Measurements from ENCODE around the gene PIEZO2. TPM values are rescaled to one million over a fixed set of nuclear protein-coding genes. Genes with fewer than 3 reads are reported as not detected.

Gene PIEZO2
- total and polyA plus RNA-seq, 8 donors = 0.38 to 11.1 (median 3.0) TPM

DNA sequence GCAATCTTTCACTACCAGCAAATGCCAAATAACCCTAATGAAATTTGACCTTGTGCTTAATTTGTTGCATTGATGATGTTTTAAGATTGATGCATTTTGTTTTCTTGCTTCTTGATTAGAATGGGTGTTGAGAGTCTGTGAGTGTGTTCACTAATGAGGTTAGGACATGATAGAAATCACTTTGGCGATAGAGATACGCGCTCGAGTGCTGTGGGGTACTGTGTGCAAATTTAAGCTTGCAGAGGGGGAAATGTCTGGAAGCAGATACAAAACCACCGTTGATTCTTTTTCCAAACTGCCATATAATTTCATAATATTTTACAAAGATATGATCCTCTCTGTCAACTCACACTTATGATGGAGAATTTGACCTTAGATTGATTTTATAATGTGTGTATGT lies 200.9 kb downstream of the PIEZO2 start:
- TF ChIP-seq, protein P1, sequence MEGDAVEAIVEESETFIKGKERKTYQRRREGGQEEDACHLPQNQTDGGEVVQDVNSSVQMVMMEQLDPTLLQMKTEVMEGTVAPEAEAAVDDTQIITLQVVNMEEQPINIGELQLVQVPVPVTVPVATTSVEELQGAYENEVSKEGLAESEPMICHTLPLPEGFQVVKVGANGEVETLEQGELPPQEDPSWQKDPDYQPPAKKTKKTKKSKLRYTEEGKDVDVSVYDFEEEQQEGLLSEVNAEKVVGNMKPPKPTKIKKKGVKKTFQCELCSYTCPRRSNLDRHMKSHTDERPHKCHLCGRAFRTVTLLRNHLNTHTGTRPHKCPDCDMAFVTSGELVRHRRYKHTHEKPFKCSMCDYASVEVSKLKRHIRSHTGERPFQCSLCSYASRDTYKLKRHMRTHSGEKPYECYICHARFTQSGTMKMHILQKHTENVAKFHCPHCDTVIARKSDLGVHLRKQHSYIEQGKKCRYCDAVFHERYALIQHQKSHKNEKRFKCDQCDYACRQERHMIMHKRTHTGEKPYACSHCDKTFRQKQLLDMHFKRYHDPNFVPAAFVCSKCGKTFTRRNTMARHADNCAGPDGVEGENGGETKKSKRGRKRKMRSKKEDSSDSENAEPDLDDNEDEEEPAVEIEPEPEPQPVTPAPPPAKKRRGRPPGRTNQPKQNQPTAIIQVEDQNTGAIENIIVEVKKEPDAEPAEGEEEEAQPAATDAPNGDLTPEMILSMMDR (IDR thresholded peaks at IDR 0.05) = no peak
- intact Hi-C loops (cut with DNase I) = no loop called here
- no peak for ATAC-seq
- Histone ChIP-seq H3K4me1 (peaks cover 0 to 4% (median 0%) of the 10 kb centered on the region in 3 donors), H3K9me3 (no peaks in the 10 kb centered on the region), H3K27ac (no peak overlapping the region), H3K27me3 (no peaks in the 10 kb centered on the region), H3K4me3 (no peak overlapping the region), H3K36me3 (no peaks in the 10 kb centered on the region)
- DNase-seq = no peak
- no peak for FAIRE-seq
- WGBS, 2 donors = 92 to 96% methylated on average over 5 of the region's 5 CpGs

DNA sequence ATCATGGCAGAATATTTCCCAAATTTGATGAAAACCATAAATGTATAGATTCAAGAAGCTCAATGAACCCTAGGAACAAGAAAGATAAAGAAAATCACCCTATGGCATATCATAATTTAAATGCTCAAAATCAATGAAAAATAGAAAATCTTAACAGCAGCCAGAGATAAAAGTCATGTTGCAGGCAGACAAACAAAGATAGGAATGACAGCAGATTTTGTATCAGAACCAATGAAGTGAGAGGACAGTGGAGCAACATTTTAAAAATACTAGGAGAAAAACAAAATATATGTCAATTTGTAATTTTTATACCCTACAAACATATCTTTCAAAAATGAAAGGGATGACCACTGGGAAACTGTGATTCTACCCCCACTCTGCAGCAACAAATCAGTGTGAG lies 203.3 kb downstream of the PIEZO2 start:
- H3K4me1 ChIP-seq = peaks cover 0 to 4% (median 0%) of the 10 kb centered on the region in 3 donors
- no peaks in the 10 kb centered on the region for H3K36me3 ChIP-seq
- FAIRE-seq (no peak), DNase-seq (no peak), ATAC-seq (no peak)
- no peak overlapping the region for H3K4me3 ChIP-seq
- no peak overlapping the region for H3K27ac ChIP-seq
- H3K27me3 ChIP-seq = no peaks in the 10 kb centered on the region
- intact Hi-C loops (cut with DNase I) = no loop called here
- no peaks in the 10 kb centered on the region for H3K9me3 ChIP-seq
- TF ChIP-seq, protein P1 (IDR thresholded peaks at IDR 0.05) = no peak

DNA sequence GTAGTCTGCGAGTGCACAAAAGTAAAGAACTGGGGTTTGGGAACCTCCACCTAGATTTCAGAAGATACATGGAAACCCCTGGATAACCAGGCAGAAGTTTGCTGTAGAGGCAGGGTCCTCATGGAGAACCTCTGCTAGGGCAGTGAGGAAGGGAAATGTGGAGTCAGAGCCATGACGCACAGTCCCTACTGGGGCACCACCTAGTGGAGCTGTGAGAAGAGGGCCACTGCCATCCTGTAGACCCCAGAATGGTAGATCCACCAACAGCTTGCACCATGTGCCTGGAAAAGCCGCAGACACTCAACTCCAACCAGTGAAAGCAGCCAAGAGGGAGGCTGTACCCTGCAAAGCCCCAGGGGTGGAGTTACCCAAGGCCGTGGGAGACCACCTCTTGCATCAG lies 206.4 kb downstream of the PIEZO2 start:
- TF ChIP-seq, protein P1 (IDR thresholded peaks at IDR 0.05) = no peak
- Histone ChIP-seq H3K36me3 (no peaks in the 10 kb centered on the region), H3K4me3 (no peak overlapping the region), H3K9me3 (no peaks in the 10 kb centered on the region), H3K4me1 (no peaks in the 10 kb centered on the region), H3K27ac (no peak overlapping the region), H3K27me3 (no peaks in the 10 kb centered on the region)
- WGBS, 2 donors = 72 to 75% methylated on average over 4 of the region's 4 CpGs
- DNase-seq = no peak
- FAIRE-seq = no peak
- ATAC-seq = no peak
- intact Hi-C loops (cut with DNase I) = no loop called here

DNA sequence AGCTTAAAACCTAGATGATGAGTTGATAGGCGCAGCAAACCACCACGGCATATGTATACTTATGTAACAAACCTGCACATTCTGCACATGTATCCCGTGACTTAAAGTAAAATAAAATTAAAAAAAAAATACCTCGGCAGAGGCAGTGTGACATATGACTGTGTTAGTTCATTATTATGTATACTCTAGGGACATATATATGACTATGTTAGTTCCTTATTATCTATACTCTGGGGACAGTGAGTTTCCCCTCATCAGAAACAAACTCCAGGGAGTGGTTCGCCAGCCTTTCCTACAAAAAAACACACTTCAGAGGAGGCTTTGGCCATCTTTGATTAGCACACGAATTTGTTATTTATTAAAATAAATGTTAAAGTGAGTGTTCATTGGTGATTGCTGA lies 209.5 kb downstream of the PIEZO2 start:
- FAIRE-seq = no peak
- intact Hi-C loops (cut with DNase I) = no loop called here
- 66 to 71% methylated on average over 6 of the region's 6 CpGs for WGBS, 2 donors

More for the DNA sequence above, 209.5 kb downstream of the PIEZO2 start:
- Histone ChIP-seq H3K4me1 (no peaks in the 10 kb centered on the region), H3K9me3 (no peaks in the 10 kb centered on the region), H3K36me3 (no peaks in the 10 kb centered on the region), H3K27ac (no peak overlapping the region), H3K4me3 (no peak overlapping the region), H3K27me3 (no peaks in the 10 kb centered on the region)
- ATAC-seq (no peak), DNase-seq (no peak)
- TF ChIP-seq, protein P1 (IDR thresholded peaks at IDR 0.05) = no peak
